Measurements from ENCODE around the gene FTCD. TPM values are rescaled to one million over a fixed set of nuclear protein-coding genes. Genes with fewer than 3 reads are reported as not detected.

FTCD gene
- total and polyA plus RNA-seq, 2 experiments from 2014 or later: not detected

DNA sequence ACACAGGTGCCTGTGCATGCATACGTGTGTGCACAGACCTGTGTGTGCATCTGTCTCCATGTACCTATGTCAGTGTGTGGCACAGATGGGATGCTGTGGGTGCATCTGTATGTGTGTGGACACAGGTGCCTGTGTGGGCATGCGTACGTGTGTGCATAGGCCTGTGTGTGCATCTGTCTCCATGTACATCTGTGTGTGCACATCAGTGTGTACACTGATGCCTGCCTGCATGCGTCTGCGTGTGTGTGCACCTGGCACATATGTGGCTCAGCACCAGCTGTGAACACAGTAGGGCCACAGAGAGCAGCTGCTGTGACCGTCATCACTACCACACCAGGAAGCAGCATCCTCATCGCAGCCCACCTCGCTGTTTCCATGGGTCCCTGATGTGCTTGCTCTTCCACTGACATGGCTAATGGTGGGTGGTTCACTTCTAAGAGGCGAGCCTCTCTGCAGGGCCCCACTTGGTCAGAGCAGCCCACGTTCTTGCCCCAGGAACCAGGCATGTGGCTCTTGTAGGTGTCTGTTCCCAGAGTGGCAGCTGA lies 38.5 kb upstream of the FTCD start:
- WGBS, 2 experiments (ENCODE audit: low coverage in 1 of 2, low lambda C conversion rate in 2 of 2, missing lambda C conversion rate in 2 of 2): 98% methylated on average over 10 of the region's 10 CpGs
- peaks cover 14% of the 10 kb centered on the region for H3K4me1 ChIP-seq (ENCODE audit: insufficient read depth)
- DNase-seq: no peak
- no peak overlapping the region for H3K27ac ChIP-seq
- no peaks in the 10 kb centered on the region for H3K27me3 ChIP-seq (replicated peaks; ENCODE audit: insufficient read depth)
- H3K4me2 ChIP-seq (ENCODE audit: unreplicated experiment): no peak overlapping the region
- no peaks in the 10 kb centered on the region for H3K9me2 ChIP-seq (ENCODE audit: insufficient read depth)
- in situ Hi-C loops (cut with MboI): no loop called here
- no peaks in the 10 kb centered on the region for H4K20me1 ChIP-seq (ENCODE audit: insufficient read depth)
- H3K36me3 ChIP-seq (ENCODE audit: low read depth): peaks cover 13% of the 10 kb centered on the region; the same call in 1 of the 2 replicates
- peaks cover under 1% of the 10 kb centered on the region; the same call in 1 of the 2 replicates for H3F3A ChIP-seq (ENCODE audit: insufficient read depth)
- H3K9ac ChIP-seq: no peak overlapping the region
- H3K4me3 ChIP-seq: no peak overlapping the region
- no peak overlapping the region for H2AFZ ChIP-seq
- TF ChIP-seq EZH2phosphoT487 (IDR thresholded peaks at IDR 0.05; ENCODE audit: insufficient read depth, low read depth) (no peak), EZH2 (IDR thresholded peaks at IDR 0.05; ENCODE audit: insufficient read depth, poor library complexity, severe bottlenecking) (no peak)
- H3K79me2 ChIP-seq (ENCODE audit: insufficient read depth): no peaks in the 10 kb centered on the region
- no peaks in the 10 kb centered on the region for H3K9me3 ChIP-seq (ENCODE audit: low read depth)

DNA sequence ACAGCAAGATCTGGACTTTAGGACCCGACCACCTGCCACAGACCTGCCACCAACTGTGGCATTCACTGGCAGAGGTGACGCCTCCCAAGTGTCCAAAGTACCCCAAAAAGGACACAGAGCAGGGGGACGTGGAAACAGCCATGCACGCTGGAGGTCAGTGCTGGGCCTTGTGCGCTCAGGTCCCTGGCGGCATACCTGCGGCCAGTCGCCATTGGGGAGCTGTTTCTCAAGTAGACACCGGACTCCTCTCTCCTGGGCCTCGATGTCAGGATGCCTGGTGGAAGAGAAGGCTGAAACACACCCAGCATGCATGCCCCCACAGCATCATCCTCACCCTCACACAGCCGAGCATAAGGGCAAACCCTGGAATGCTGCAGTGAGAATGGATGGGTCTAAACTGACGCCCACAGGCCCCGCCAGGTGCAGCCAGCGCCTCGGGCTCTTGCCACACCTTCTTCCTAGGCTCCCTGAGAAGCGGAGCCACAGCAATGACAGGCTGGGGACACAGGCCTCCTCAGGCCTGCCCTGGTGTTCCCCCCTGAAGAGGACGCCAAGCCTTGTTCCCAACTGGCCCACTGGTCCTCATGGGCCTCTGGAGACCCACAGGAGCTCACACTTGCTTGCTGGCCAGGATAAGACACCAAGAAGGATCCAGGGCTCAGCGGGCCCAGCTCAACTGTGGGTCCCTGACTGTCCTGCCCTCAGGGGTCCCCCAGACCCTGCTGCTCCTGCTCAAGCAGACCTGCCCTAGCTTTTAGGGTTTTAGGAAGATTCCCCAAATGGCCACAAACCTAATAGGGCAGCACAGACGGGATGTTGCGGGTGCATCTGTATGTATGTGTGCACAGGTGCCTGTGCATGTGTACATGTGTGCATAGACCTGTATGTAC lies 36.6 kb upstream of the FTCD start:
- Histone ChIP-seq H3K27me3 (replicated peaks; ENCODE audit: insufficient read depth) (no peaks in the 10 kb centered on the region), H3K79me2 (ENCODE audit: insufficient read depth) (no peaks in the 10 kb centered on the region), H4K20me1 (ENCODE audit: insufficient read depth) (no peaks in the 10 kb centered on the region), H3K4me2 (ENCODE audit: unreplicated experiment) (no peak overlapping the region), H3K36me3 (ENCODE audit: low read depth) (peaks cover 8% of the 10 kb centered on the region; the same call in 1 of the 2 replicates), H2AFZ (no peak overlapping the region), H3K4me3 (no peak overlapping the region), H3K4me1 (ENCODE audit: insufficient read depth) (peaks cover 24% of the 10 kb centered on the region), H3F3A (ENCODE audit: insufficient read depth) (peaks cover 7% of the 10 kb centered on the region; the same call in 1 of the 2 replicates), H3K27ac (no peak overlapping the region), H3K9ac (no peak overlapping the region), H3K9me2 (ENCODE audit: insufficient read depth) (no peaks in the 10 kb centered on the region), H3K9me3 (ENCODE audit: low read depth) (no peaks in the 10 kb centered on the region)
- TF ChIP-seq EZH2 (IDR thresholded peaks at IDR 0.05; ENCODE audit: insufficient read depth, poor library complexity, severe bottlenecking) (no peak), EZH2phosphoT487 (IDR thresholded peaks at IDR 0.05; ENCODE audit: insufficient read depth, low read depth) (no peak)
- DNase-seq: no peak
- 88 to 90% methylated on average over 20 of the region's 20 CpGs for WGBS, 2 experiments (ENCODE audit: low coverage in 1 of 2, low lambda C conversion rate in 2 of 2, missing lambda C conversion rate in 2 of 2)
- in situ Hi-C loops (cut with MboI): no loop called here

DNA sequence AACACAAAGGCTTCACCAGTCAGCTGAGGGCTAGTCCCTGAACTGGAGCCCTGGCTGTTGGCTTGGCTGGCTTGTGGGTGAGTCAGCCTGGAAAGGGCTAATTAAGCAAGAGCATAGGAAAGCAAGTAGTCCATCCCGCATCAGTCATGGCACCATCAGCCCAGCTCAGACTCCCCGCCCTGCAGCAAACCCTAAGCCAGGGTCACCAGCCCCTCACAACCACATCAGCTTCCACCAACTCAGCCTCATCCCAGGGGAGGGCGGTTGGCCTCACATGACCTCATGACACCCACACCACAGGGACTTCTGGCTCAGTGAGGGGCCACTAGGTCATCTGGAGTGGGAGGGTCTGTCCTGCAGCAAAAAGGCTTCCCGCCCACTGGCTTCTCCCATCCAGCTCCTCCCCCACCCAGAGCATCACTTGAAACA lies 35.9 kb upstream of the FTCD start:
- no peaks in the 10 kb centered on the region for H3K9me2 ChIP-seq (ENCODE audit: insufficient read depth)
- peak overlapping the region; percentile 44 for H3K4me2 ChIP-seq (ENCODE audit: unreplicated experiment)
- DNase-seq: peak; percentile 93
- no peak overlapping the region; the same call in 1 of the 2 replicates for H3K9ac ChIP-seq
- no peaks in the 10 kb centered on the region for H3K27me3 ChIP-seq (replicated peaks; ENCODE audit: insufficient read depth)
- 15 to 30% methylated on average over 4 of the region's 4 CpGs for WGBS, 2 experiments (ENCODE audit: low coverage in 1 of 2, low lambda C conversion rate in 2 of 2, missing lambda C conversion rate in 2 of 2)
- H3F3A ChIP-seq (ENCODE audit: insufficient read depth): peaks cover 7% of the 10 kb centered on the region; the same call in 1 of the 2 replicates
- H3K4me1 ChIP-seq (ENCODE audit: insufficient read depth): peaks cover 24% of the 10 kb centered on the region
- peaks cover 4% of the 10 kb centered on the region; the same call in 1 of the 2 replicates for H3K36me3 ChIP-seq (ENCODE audit: low read depth)
- H3K79me2 ChIP-seq (ENCODE audit: insufficient read depth): no peaks in the 10 kb centered on the region
- H2AFZ ChIP-seq: no peak overlapping the region
- in situ Hi-C loops (cut with MboI): no loop called here
- H3K4me3 ChIP-seq: no peak overlapping the region
- H3K9me3 ChIP-seq (ENCODE audit: low read depth): no peaks in the 10 kb centered on the region
- no peaks in the 10 kb centered on the region for H4K20me1 ChIP-seq (ENCODE audit: insufficient read depth)
- H3K27ac ChIP-seq: peak overlapping the region; percentile 48; the same call in 1 of the 2 replicates
- TF ChIP-seq EZH2phosphoT487 (IDR thresholded peaks at IDR 0.05; ENCODE audit: insufficient read depth, low read depth) (no peak), EZH2 (IDR thresholded peaks at IDR 0.05; ENCODE audit: insufficient read depth, poor library complexity, severe bottlenecking) (no peak)

DNA sequence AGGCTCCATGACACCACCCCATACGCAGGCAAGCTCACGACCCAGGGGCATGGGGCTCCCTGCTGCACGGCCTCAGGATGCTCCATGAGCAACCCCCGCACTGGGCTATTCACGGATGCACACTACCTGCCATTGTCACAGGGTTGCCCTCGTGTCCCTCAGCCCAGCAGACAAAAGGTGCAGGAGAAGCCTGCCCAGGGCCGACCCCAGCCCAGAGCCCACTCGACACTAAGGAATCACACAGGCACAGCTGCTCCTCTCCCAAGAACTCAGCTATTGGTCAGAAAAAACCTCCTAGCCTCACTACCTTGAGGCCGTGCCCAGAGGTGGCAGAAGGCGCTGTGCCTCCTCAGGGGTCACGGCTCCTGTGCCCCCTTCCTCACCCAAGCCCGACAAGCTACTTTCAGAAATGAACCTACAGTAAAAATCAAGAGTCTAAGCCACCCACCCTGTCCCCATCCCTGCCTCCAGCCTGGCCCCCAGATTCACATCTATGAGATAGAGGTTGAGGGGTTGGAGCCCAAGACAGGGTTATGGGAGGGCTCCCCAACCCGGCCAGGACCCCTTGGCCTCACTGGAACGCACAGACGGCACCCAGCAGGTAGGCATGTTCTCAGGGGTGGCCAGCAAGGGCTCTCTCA lies 35.2 kb upstream of the FTCD start:
- 63 to 69% methylated on average over 14 to 15 of the region's 15 CpGs for WGBS, 2 experiments (ENCODE audit: low coverage in 1 of 2, low lambda C conversion rate in 2 of 2, missing lambda C conversion rate in 2 of 2)

More for the DNA sequence above, 35.2 kb upstream of the FTCD start:
- DNase-seq: no peak
- Histone ChIP-seq H3K79me2 (ENCODE audit: insufficient read depth) (no peaks in the 10 kb centered on the region), H3K27me3 (replicated peaks; ENCODE audit: insufficient read depth) (no peaks in the 10 kb centered on the region), H2AFZ (no peak overlapping the region), H3K4me1 (ENCODE audit: insufficient read depth) (peaks cover 24% of the 10 kb centered on the region), H3K9me3 (ENCODE audit: low read depth) (no peaks in the 10 kb centered on the region), H3K36me3 (ENCODE audit: low read depth) (peaks cover 4% of the 10 kb centered on the region; the same call in 1 of the 2 replicates), H3K4me3 (no peak overlapping the region), H4K20me1 (ENCODE audit: insufficient read depth) (no peaks in the 10 kb centered on the region), H3K27ac (peak overlapping the region; percentile 48; the same call in 1 of the 2 replicates), H3K4me2 (ENCODE audit: unreplicated experiment) (peak overlapping the region; percentile 44), H3K9ac (no peak overlapping the region; the same call in 1 of the 2 replicates), H3K9me2 (ENCODE audit: insufficient read depth) (no peaks in the 10 kb centered on the region), H3F3A (ENCODE audit: insufficient read depth) (peaks cover 7% of the 10 kb centered on the region)
- in situ Hi-C loops (cut with MboI): no loop called here
- TF ChIP-seq EZH2phosphoT487 (IDR thresholded peaks at IDR 0.05; ENCODE audit: insufficient read depth, low read depth): no peak
- no peak for TF ChIP-seq EZH2 (IDR thresholded peaks at IDR 0.05; ENCODE audit: insufficient read depth, poor library complexity, severe bottlenecking)
